Hepatocyte (in vitro differentiated cells): ENCODE measurements around the gene PEA15.

Source experiments
- CTCF ChIP-seq: fragments of 200-600 bp; sonication (generic); IDR thresholded peaks from 2 replicates; pipeline ENCODE4 v1.5.1; 2016; ENCODE audit warnings: antibody characterized with exemption, mild to moderate bottlenecking; ENCODE audit not compliant: poor library complexity
- EZH2 ChIP-seq: fragments of 200-600 bp; sonication (generic); IDR thresholded peaks from 2 replicates; pipeline ENCODE4 v1.6.1; 2016; ENCODE audit warnings: antibody characterized with exemption, mild to moderate bottlenecking, borderline replicate concordance
- EZH2phosphoT487 ChIP-seq: fragments of 200-600 bp; sonication (generic); IDR thresholded peaks from one replicate; pipeline ENCODE4 v1.6.1; 2018; ENCODE audit warnings: antibody characterized with exemption, mild to moderate bottlenecking, low read depth, moderate library complexity; ENCODE audit not compliant: unreplicated experiment, severe bottlenecking

GRCh38 chr1:160228431-160228830 is 23.2 kb downstream of the PEA15 start:
- no peak for TF ChIP-seq CTCF
- no peak for TF ChIP-seq EZH2
- no peak for TF ChIP-seq EZH2phosphoT487
